ENCODE measurements around the gene YTHDC1.
"Not testable (repeated sequence)": the region's sequence is repeated elsewhere in the genome, so short reads cannot be mapped to it uniquely, and the experiment has no call there.

The YTHDC1 gene

DNA sequence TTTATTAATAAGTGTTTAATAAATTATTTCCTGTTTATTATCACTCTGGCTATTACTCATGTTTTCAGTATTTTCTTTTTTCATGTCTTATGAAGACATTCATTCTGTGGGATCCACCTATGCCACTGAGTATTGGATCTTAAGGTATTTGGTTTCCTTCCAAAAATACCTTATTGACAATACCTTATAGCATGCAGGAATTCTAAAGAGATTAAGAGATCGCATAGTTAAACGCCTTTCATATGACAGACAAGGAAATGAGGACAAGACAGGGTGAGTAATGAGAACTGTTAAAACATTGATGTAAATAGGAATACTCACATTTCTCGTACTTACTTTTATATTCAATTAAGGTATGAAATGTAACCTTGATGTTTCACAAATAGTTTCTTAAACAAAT lies 66.2 kb downstream of the YTHDC1 start:
- no peak for DNase-seq

DNA sequence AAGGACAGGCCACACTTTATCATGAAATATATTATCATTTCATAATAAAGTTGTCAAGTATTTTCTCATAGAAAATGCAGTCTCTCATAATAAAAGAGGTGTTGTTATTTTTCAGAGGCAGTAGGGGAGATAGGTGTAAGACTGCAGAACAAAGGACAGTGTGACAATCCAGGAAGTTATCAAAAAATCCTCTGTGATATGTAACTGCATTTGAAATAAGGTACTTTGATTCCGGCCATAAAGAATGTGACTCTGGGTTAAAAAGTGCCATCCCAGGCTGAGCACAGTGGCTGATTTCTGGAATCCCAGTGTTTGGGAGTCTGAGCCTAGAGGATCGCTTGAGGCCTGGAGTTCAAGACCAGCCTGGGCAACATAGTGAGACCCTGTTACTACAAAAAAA lies 66.8 kb downstream of the YTHDC1 start:
- DNase-seq: no peak

- not testable (repeated sequence) for DNase-seq
These were observed 67.8 kb downstream of the YTHDC1 start for GRCh38 chr4:68281796-68282740.

- no peak for DNase-seq
These were observed 71.9 kb downstream of the YTHDC1 start for GRCh38 chr4:68278029-68278428.

DNA sequence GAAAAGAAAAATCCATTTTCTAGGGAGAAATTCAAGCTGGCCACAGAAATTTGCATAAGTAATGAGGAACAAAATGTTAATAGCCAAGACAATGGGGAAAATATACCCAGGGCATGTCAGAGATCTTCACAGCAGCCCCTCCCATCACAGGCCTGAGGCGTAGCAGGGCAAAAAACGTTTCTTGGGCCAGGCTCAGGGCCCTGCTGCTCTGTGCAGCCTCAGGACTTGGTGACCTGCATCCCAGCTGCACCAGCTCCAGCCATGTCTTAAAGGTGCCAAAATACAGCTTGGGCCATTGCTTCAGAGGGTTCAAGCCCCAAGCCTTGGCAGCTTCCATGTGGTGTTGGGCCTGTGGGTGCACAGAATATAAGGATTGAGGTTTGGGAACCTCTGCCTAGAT lies 72.3 kb downstream of the YTHDC1 start:
- DNase-seq: no peak

DNA sequence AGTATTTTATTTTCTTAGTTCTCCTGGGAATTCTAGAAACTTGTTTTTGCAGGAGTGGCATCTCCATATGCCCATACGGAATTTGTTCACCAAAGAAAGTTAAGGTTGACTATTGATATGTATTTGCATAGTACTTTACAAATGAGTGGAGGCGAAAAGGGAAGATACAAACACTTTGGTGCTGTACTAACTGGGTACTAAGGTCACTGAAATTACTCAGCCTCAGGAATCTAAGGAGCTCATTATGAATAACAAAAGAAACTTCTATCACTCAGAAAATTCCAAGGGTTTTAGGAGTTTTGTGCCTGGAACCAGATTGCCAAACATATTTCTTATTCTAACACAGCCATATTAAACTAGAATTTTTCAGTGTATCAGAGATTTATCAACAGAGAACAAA lies 77.0 kb downstream of the YTHDC1 start:
- no peak for DNase-seq

DNA sequence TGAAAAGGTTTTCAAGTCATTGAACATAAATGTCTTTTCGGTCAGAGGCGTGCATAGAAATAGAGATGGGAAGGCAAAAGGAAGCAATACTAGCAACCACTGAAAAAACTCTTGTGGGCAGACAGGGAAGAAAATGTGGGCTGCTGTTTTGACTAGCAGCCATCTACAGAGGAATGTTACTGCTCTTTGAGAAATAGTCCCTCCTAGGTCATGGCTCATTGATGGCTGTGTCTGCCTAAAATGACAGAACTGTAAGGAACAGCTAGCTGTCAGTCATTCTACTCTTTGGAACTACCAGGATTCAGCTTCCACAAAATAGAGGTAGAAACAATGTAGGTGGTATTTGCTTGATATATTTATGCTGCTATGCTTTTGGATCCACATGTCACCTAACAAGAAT lies 77.5 kb downstream of the YTHDC1 start:
- DNase-seq: no peak

DNA sequence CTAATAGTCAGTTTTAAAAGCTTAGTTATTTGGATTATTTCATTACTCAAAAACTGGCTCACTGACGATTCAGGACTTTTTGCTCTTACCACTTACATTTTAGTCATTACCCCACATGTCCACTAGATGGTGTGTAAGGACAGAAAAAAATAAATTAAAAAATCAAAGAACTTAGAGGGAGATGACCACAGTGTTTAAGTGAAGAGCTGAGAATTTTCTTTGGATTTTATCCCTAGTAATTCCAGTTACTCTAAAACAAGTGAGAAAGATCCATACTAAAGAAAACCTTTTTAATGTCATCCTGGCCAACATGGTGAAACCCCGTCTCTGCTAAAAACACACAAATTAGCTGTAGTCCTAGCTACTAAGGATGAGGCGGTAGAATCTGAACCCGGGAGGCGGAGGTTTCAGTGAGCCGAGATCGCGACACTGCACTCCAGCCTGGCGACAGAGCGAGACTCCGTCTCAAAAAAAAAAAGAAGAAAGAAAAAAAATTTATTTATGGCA lies 78.0 kb downstream of the YTHDC1 start:
- DNase-seq: no peak

DNA sequence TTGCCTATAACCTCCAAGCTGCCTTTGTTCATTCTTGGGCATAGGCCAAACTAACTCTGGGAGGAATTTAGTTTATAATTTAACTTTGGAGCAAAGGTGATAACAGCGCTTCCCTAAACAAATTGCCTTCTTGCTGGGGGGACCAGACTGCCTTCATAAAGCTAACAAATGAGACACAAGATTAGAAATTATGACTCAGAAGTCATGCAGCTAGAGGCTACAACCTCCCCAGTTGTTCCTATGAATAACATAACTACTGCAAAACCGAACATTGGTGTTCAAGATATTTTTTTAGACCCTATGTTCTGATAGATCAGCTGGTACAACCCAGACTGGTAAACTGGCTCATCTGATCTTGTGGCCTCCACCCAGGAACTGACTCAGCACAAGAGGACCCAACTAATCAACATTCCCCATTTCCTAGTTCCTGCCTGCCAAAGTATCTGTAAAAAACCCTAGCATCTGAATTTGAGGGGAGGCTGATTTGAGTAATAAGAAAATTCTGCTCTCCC lies 82.4 kb downstream of the YTHDC1 start:
- no peak for DNase-seq

DNA sequence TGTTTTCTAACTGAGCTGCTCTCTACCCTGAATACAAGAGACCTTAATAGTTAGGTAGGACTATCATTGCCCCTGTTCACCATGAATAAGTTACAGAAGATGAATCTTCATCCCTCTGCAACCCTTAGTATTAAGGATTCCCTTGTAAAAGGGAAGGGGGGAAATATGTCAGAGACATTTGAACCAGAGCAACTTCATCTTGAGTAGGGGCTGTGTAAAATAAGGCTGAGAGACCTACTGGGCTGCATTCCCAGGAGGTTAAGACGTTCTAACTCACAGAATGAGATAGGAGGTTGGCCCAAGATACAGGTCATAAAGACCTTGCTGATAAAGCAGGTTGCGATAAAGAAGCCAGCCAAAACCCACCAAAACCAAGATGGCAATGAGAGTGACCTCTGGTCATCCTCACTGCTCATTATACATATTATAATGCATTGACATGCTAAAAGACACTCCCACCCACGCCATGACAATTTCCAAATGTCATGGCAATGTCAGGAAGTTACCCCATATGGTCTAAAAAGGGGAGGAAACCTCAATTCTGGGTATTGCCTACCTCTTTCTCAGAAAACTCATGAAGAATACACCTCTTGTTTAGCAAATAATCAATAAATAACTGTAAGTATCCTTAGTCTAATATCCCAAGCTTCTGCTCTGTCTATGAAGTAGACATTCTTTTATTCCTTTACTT lies 84.9 kb downstream of the YTHDC1 start:
- no peak for DNase-seq
